Keratinocyte (primary cell): ENCODE data around the gene ESYT3. TPM values are rescaled to one million over a fixed set of nuclear protein-coding genes. Genes with fewer than 3 reads are reported as not detected.

Source experiments
- DNase-seq: peaks from one replicate; pipeline ENCODE4 v3.0.0-alpha.2; 2011; ENCODE audit warnings: low read depth, missing footprints, low spot score
- FAIRE-seq: peaks from 2 replicates; lab custom pipeline; 2011; peaks lifted over from hg19 to GRCh38; lab: Jason Lieb, UNC
- H2AFZ ChIP-seq: 2 replicates; pipeline ENCODE4 v1.6.0; 2012; ENCODE audit warnings: low read length, control low read depth, inconsistent platforms; ENCODE audit not compliant: control insufficient read depth
- H3K27ac ChIP-seq: 2 replicates; pipeline ENCODE4 v1.5.1; 2011; ENCODE audit warnings: low read length; ENCODE audit not compliant: control insufficient read depth, insufficient read depth
- H3K27me3 ChIP-seq: 3 replicates; pipeline ENCODE4 v1.6.0; 2011; ENCODE audit warnings: low read length; ENCODE audit not compliant: control insufficient read depth, insufficient read depth; ENCODE audit errors: extremely low read depth
- H3K36me3 ChIP-seq, 2 experiments: 2 replicates in 1 of 2; 3 replicates in 1 of 2; pipeline ENCODE4 v1.5.1; 2011; ENCODE audit warnings: low read length in 2 of 2, mild to moderate bottlenecking in 1 of 2; ENCODE audit not compliant: control insufficient read depth in 2 of 2, insufficient read depth in 2 of 2; ENCODE audit errors: extremely low read depth in 1 of 2
- H3K4me1 ChIP-seq: 3 replicates; pipeline ENCODE4 v1.5.1; 2011; ENCODE audit warnings: low read length; ENCODE audit not compliant: control insufficient read depth, insufficient read depth; ENCODE audit errors: extremely low read depth
- H3K4me2 ChIP-seq: 3 replicates; pipeline ENCODE4 v1.6.0; 2011; ENCODE audit warnings: low read depth, low read length; ENCODE audit not compliant: control insufficient read depth, insufficient read depth; ENCODE audit errors: extremely low read depth
- H3K4me3 ChIP-seq, 3 experiments: fragments of 200-600 bp in 1 of 3; sonication (generic) in 1 of 3; 2 replicates in 2 of 3; 3 replicates in 1 of 3; pipeline ENCODE4 v1.5.1; 2011 to 2016; ENCODE audit warnings: low read length in 3 of 3, mild to moderate bottlenecking in 3 of 3, control low read depth in 2 of 3, inconsistent platforms in 1 of 3, low read depth in 1 of 3, mixed read lengths in 1 of 3, mixed run types in 1 of 3, moderate library complexity in 1 of 3; ENCODE audit not compliant: control insufficient read depth in 2 of 3, insufficient read depth in 2 of 3; ENCODE audit errors: extremely low read depth in 1 of 3
- H3K79me2 ChIP-seq: 2 replicates; pipeline ENCODE4 v1.6.0; 2012; ENCODE audit warnings: low read length; ENCODE audit not compliant: control insufficient read depth, insufficient read depth
- H3K9ac ChIP-seq: 3 replicates; pipeline ENCODE4 v1.6.0; 2011; ENCODE audit warnings: low read length; ENCODE audit not compliant: control insufficient read depth, insufficient read depth; ENCODE audit errors: extremely low read depth
- H3K9me1 ChIP-seq: 3 replicates; pipeline ENCODE4 v1.6.0; 2011; ENCODE audit warnings: low read length; ENCODE audit not compliant: control insufficient read depth, insufficient read depth; ENCODE audit errors: extremely low read depth
- H3K9me3 ChIP-seq: 2 replicates; pipeline ENCODE4 v1.5.1; 2012; ENCODE audit warnings: low read depth, low read length; ENCODE audit not compliant: control insufficient read depth
- H4K20me1 ChIP-seq: 3 replicates; pipeline ENCODE4 v1.6.0; 2011; ENCODE audit warnings: low read length; ENCODE audit not compliant: control insufficient read depth, insufficient read depth; ENCODE audit errors: extremely low read depth
- EZH2 ChIP-seq: IDR thresholded peaks from one replicate; pipeline ENCODE4 v1.6.1; 2012; ENCODE audit warnings: inconsistent platforms, mild to moderate bottlenecking, low read length, moderate library complexity
- dilution Hi-C: fragments of 300-500 bp; cut with MboI; formaldehyde crosslinking; loops from one replicate; pipeline ENCODE4 v1.7.0; 2020; ENCODE audit warnings: low sequenced_read_pairs; ENCODE audit not compliant: extremely low pct_ligation_motif_present
- polyA plus RNA-seq, 5 experiments: library from polyadenylated mRNA; depleted of rRNA in 3 of 5; stranded (reverse) in 3 of 5; stranded (forward) in 1 of 5; unstranded in 1 of 5; fragments of >200 nt; gene quantifications; 1 replicate in 1 of 5; 2 replicates in 3 of 5; 3 replicates in 1 of 5; pipeline versions ENCODE4 v1.2.1 to v1.2.3, GENCODE V29; 2011 to 2012; ENCODE audit warnings: missing spikeins in 2 of 5, low read depth in 1 of 5, low replicate concordance in 1 of 5
- TF ChIP-seq, protein P1 (sequence below), 3 experiments: IDR thresholded peaks in 1 of 3; conservative IDR thresholded peaks in 1 of 3; optimal IDR thresholded peaks in 1 of 3; 2 replicates in 2 of 3; 3 replicates in 1 of 3; pipeline versions ENCODE3 to v1.5.1; 2011; ENCODE audit warnings: low read length in 3 of 3, mild to moderate bottlenecking in 3 of 3, moderate library complexity in 2 of 3, control low read depth in 1 of 3, inconsistent platforms in 1 of 3; ENCODE audit not compliant: insufficient read depth in 2 of 3; ENCODE audit errors: extremely low read depth in 1 of 3

Gene ESYT3
- polyA plus RNA-seq, 1 donor (not counting 4 experiments of a cell fraction or from before 2014, with no cell fraction given): 0.62 TPM

DNA sequence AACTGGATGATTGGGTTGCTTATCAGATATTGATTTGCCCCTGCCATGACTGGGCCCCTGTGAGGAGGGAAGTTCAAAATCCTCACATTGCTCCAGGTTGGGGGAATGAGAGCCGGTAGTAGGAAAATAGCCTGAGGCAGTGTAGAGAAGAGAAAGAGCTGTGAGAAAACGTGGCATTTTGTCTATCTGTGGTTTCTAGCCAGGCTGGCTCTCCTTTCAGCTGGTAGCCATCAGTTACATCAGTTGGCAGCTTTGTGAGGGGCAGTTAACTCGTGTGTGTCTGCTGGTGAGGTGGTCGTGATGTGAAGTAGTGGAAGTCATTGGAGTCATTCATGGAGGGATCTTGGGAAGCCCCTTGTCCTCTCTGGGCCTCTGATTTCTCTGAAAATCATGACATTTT, 5.2 kb downstream of the ESYT3 start:
- dilution Hi-C loops: no loop called here
- peaks cover 7% of the 10 kb centered on the region for H3K4me1 ChIP-seq
- FAIRE-seq (no peak), DNase-seq (no peak)
- no peaks in the 10 kb centered on the region for H3K36me3 ChIP-seq
- H3K4me3 ChIP-seq: no peak overlapping the region
- no peaks in the 10 kb centered on the region for H3K79me2 ChIP-seq
- peaks cover 16% of the 10 kb centered on the region for H3K27me3 ChIP-seq
- H3K4me2 ChIP-seq: no peak overlapping the region
- H3K9me1 ChIP-seq: no peaks in the 10 kb centered on the region
- H3K9ac ChIP-seq: no peak overlapping the region
- H2AFZ ChIP-seq: no peak overlapping the region
- TF ChIP-seq EZH2: no peak
- TF ChIP-seq, protein P1, sequence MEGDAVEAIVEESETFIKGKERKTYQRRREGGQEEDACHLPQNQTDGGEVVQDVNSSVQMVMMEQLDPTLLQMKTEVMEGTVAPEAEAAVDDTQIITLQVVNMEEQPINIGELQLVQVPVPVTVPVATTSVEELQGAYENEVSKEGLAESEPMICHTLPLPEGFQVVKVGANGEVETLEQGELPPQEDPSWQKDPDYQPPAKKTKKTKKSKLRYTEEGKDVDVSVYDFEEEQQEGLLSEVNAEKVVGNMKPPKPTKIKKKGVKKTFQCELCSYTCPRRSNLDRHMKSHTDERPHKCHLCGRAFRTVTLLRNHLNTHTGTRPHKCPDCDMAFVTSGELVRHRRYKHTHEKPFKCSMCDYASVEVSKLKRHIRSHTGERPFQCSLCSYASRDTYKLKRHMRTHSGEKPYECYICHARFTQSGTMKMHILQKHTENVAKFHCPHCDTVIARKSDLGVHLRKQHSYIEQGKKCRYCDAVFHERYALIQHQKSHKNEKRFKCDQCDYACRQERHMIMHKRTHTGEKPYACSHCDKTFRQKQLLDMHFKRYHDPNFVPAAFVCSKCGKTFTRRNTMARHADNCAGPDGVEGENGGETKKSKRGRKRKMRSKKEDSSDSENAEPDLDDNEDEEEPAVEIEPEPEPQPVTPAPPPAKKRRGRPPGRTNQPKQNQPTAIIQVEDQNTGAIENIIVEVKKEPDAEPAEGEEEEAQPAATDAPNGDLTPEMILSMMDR (optimal IDR thresholded peaks at IDR 0.05 in 1 of 3, IDR thresholded peaks at IDR 0.05 in 1 of 3, conservative IDR thresholded peaks at IDR 0.05 in 1 of 3; ENCODE audit: extremely low read depth in 1 of 3, insufficient read depth in 2 of 3, low read length in 3 of 3): no peak
- H3K27ac ChIP-seq: no peak overlapping the region
- no peaks in the 10 kb centered on the region for H3K9me3 ChIP-seq
- H4K20me1 ChIP-seq: no peaks in the 10 kb centered on the region

- H3K4me3 ChIP-seq: no peak overlapping the region
- H4K20me1 ChIP-seq: no peaks in the 10 kb centered on the region
- peaks cover 12% of the 10 kb centered on the region for H3K27me3 ChIP-seq
- no peaks in the 10 kb centered on the region for H3K9me1 ChIP-seq
- no peak overlapping the region for H3K9ac ChIP-seq
- no peak for DNase-seq
- TF ChIP-seq, protein P1 (optimal IDR thresholded peaks at IDR 0.05 in 1 of 3, IDR thresholded peaks at IDR 0.05 in 1 of 3, conservative IDR thresholded peaks at IDR 0.05 in 1 of 3; ENCODE audit: extremely low read depth in 1 of 3, insufficient read depth in 2 of 3, low read length in 3 of 3): no peak
- TF ChIP-seq EZH2: no peak
- FAIRE-seq: no peak
- H3K27ac ChIP-seq: no peak overlapping the region
- no peaks in the 10 kb centered on the region for H3K9me3 ChIP-seq
- H3K36me3 ChIP-seq: no peaks in the 10 kb centered on the region
- H2AFZ ChIP-seq: no peak overlapping the region
- H3K4me1 ChIP-seq: peaks cover 4% of the 10 kb centered on the region
- dilution Hi-C loops: no loop called here
- no peaks in the 10 kb centered on the region for H3K79me2 ChIP-seq
- H3K4me2 ChIP-seq: no peak overlapping the region
These were observed 5.7 kb downstream of the ESYT3 start for GRCh38 chr3:138440121-138440521.
